ENCODE results near the gene GET4.

DNA sequence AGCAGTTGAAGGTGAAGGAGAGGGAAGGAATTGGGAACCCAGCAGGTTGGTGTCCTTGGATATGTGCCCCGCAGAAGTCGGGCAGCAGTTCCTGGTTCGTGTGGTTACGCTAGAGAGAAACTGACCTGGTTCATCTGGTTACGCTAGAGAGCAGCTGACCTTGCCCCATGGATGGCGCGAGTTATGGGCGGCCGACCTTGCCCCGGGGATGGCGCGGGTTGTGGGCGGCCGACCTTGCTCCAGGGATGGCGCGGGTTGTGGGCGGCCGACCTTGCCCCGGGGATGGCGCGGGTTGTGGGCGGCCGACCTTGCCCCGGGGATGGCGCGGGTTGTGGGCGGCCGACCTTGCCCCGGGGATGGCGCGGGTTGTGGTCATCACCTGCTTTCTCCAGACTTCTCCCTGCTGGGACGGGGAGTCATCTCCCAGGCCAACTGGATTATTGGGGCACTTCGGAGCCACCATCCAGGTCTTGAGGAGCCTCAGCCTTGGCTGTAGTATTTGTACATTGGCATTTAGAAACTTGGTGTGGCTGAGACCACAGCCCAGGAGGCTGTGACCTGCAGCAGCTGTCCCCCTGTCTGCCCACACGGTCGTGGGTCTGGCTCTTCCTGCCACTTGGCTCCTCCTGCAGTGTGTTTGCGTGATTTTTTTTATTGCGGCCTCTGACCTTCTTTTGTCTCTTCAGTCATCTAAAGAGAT, 6.1 kb downstream of the GET4 start:
- TF ChIP-seq POLR2A (IDR thresholded peaks at IDR 0.05), result no peak
- TF ChIP-seq, protein P1, sequence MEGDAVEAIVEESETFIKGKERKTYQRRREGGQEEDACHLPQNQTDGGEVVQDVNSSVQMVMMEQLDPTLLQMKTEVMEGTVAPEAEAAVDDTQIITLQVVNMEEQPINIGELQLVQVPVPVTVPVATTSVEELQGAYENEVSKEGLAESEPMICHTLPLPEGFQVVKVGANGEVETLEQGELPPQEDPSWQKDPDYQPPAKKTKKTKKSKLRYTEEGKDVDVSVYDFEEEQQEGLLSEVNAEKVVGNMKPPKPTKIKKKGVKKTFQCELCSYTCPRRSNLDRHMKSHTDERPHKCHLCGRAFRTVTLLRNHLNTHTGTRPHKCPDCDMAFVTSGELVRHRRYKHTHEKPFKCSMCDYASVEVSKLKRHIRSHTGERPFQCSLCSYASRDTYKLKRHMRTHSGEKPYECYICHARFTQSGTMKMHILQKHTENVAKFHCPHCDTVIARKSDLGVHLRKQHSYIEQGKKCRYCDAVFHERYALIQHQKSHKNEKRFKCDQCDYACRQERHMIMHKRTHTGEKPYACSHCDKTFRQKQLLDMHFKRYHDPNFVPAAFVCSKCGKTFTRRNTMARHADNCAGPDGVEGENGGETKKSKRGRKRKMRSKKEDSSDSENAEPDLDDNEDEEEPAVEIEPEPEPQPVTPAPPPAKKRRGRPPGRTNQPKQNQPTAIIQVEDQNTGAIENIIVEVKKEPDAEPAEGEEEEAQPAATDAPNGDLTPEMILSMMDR (IDR thresholded peaks at IDR 0.05), result no peak
